HEK293T (cell line): ENCODE measurements around the gene EML6.

Experiments
- CTCF ChIA-PET: fragments of 350-600 bp; formaldehyde crosslinking; extraction: SDS; loops from one replicate; lab custom pipeline; 2021; ENCODE audit warnings: antibody characterized with exemption, inconsistent platforms; lab: Yijun Ruan, JAX
- POLR2A ChIA-PET: fragments of 350-600 bp; formaldehyde crosslinking; extraction: SDS; loops from one replicate; lab custom pipeline; 2020; ENCODE audit warnings: antibody characterized with exemption, inconsistent platforms; lab: Yijun Ruan, JAX
- DNase-seq: peaks from one replicate; pipeline ENCODE4 v3.0.0; 2012; ENCODE audit warnings: mixed read lengths; ENCODE audit errors: extremely low spot score
- ARNT ChIP-seq: fragments of 450-650 bp; IDR thresholded peaks from 2 replicates; pipeline ENCODE4 v1.6.1; 2017; ENCODE audit warnings: mild to moderate bottlenecking
- BHLHE40 ChIP-seq: fragments of 450-650 bp; IDR thresholded peaks from 2 replicates; pipeline ENCODE4 v1.6.1; 2016; ENCODE audit warnings: mild to moderate bottlenecking, moderate library complexity, borderline replicate concordance
- CTBP1 ChIP-seq: fragments of 450-650 bp; IDR thresholded peaks from 2 replicates; pipeline ENCODE4 v1.6.1; 2016; ENCODE audit warnings: borderline replicate concordance
- ELF4 ChIP-seq: fragments of 450-650 bp; IDR thresholded peaks from 2 replicates; pipeline ENCODE4 v1.6.1; 2017; ENCODE audit warnings: antibody characterized with exemption
- FOXA1 ChIP-seq: fragments of 450-650 bp; IDR thresholded peaks from 2 replicates; pipeline ENCODE4 v1.6.1; 2016; ENCODE audit warnings: mild to moderate bottlenecking
- FOXK2 ChIP-seq: fragments of 450-650 bp; IDR thresholded peaks from 2 replicates; pipeline ENCODE4 v1.6.1; 2016; ENCODE audit warnings: mild to moderate bottlenecking
- FOXM1 ChIP-seq: fragments of 450-650 bp; IDR thresholded peaks from 2 replicates; pipeline ENCODE4 v1.6.1; 2017; ENCODE audit warnings: mild to moderate bottlenecking, borderline replicate concordance
- HDGF ChIP-seq: fragments of 450-650 bp; IDR thresholded peaks from 2 replicates; pipeline ENCODE4 v1.6.1; 2017; ENCODE audit warnings: antibody characterized with exemption, borderline replicate concordance
- L3MBTL2 ChIP-seq: fragments of 450-650 bp; conservative IDR thresholded peaks from 2 replicates; pipeline ENCODE4 v1.6.1; 2016; ENCODE audit warnings: mild to moderate bottlenecking
- LEF1 ChIP-seq: fragments of 450-650 bp; IDR thresholded peaks from 2 replicates; pipeline ENCODE4 v1.6.1; 2017; ENCODE audit warnings: mild to moderate bottlenecking, borderline replicate concordance
- NFRKB ChIP-seq: fragments of 450-650 bp; IDR thresholded peaks from 2 replicates; pipeline ENCODE4 v1.6.1; 2016; ENCODE audit warnings: mild to moderate bottlenecking, moderate library complexity
- PKNOX1 ChIP-seq: fragments of 450-650 bp; IDR thresholded peaks from 2 replicates; pipeline ENCODE4 v1.6.1; 2016
- SP1 ChIP-seq: fragments of 450-650 bp; IDR thresholded peaks from 2 replicates; pipeline ENCODE4 v1.6.1; 2017
- SUZ12 ChIP-seq: fragments of 450-650 bp; IDR thresholded peaks from 2 replicates; pipeline ENCODE4 v1.6.1; 2016; ENCODE audit warnings: mild to moderate bottlenecking
- TARDBP ChIP-seq: fragments of 450-650 bp; IDR thresholded peaks from 2 replicates; pipeline ENCODE4 v1.6.1; 2016
- ZNF384 ChIP-seq: fragments of 450-650 bp; IDR thresholded peaks from 2 replicates; pipeline ENCODE4 v1.6.1; 2016

The EML6 gene

DNA sequence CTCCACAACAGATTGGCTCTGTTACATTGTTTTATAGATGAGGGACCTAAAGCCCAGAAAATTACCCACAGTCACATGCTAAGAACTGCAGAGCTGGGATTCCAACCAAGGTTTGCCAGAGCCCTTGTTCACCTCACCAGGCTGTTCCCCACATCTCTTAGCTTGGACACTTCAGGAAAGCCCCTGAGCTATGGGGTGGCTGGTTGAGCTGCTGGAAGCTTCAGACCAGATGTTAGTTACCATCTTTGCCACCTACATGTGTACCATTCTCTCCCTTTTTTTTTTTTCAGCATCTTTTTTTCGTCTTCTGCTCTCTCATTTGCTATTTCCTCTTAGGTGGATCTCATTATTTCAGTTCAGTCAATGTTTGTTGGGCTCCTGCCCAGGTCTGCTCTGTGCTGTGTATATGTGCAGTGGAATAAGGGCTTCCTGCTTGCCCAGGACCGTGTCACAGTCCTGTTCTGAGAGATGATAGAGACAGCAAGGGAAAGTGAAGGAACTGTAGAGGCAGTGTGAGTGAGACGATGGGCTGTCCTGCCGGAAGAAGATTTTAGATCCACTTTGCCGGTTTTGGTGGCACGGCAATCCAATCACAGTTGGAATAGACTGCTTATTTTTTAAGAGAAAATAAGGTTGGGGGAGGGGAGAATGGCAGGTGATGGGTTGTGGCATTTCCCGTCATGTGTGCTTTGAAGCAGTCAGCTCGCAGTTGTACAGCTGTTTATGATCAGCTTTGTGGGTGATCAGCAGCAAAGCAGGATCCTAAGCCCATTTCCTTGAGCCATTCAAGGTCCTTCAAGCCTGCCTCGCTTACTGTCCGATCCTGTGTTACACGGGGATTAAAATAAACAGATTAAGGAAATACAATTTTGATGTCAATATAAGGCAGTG, 174.2 kb downstream of the EML6 start:
- CTCF ChIA-PET: interaction anchor here (1.0 kb wide), 1 partner anchor 59 kb away, joined by 3 read pairs; no protein-coding TSS in a partner anchor
- TF ChIP-seq TARDBP: no peak
- TF ChIP-seq ELF4: no peak
- TF ChIP-seq PKNOX1: no peak
- TF ChIP-seq ARNT: no peak
- TF ChIP-seq L3MBTL2: no peak
- no peak for TF ChIP-seq HDGF
- no peak for TF ChIP-seq SP1
- no peak for TF ChIP-seq SUZ12
- no peak for TF ChIP-seq FOXA1
- TF ChIP-seq LEF1: no peak
- TF ChIP-seq FOXM1: no peak
- DNase-seq: no peak
- POLR2A ChIA-PET: no interaction called here

DNA sequence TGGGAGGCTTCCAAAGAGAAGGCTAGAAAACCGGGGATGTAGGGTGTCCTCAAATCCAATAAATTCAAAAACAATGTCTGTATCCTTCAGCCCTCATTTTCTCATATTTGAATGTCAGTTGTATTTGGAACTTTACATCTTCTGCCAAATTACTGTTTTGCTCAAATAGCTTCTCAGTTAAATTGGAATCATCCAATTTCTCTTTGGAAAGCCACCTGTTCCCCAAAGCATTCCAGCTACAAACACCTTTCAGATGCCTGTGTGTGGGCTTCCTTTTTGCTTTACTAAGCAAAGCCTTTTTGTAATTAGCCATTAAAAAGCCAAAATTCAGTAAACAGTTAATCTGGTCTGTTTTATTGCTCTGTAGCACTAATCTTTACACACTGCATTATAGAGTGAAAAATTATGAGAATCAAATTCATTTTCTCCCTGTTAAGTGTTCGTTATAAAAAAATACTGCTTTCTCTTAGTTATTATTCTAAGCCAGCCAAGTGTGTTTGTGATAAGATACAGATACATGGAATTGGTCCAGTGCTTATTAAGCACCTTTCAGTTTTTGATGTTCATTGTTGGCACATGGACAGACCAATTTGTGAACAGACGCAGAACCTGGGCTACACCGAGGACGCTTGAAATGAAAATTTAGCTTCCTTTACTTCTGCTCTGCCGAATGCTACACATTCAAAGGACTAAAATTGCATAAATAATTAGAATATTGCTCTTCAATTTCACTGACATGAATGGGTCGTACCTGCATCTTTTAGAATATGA, 175.2 kb downstream of the EML6 start:
- no peak for DNase-seq
- POLR2A ChIA-PET: no interaction called here
- TF ChIP-seq L3MBTL2 (no peak), LEF1 (no peak), FOXK2 (no peak)
- CTCF ChIA-PET: interaction anchor here (0.6 to 1.8 kb wide), 4 partner anchors 59 to 271 kb away, joined by 3 to 12 read pairs (median 4); no protein-coding TSS in a partner anchor

- ChIA-PET CTCF (interaction anchor here (0.5 to 1.8 kb wide), 12 partner anchors 12 to 792 kb away, joined by 3 to 12 read pairs (median 3); no protein-coding TSS in a partner anchor), POLR2A (interaction anchor here (0.7 kb wide), 1 partner anchor 149 kb away, joined by 3 read pairs; no protein-coding TSS in a partner anchor)
- TF ChIP-seq ELF4 (no peak), TARDBP (no peak), PKNOX1 (no peak), ARNT (no peak), ZNF384 (no peak), SP1 (no peak), FOXA1 (no peak), CTBP1 (no peak)
- DNase-seq: no peak
Observed at GRCh38 chr2:54899576-54900200, 176.2 kb downstream of the EML6 start.

GRCh38 chr2:54901224-54901986, 177.9 kb downstream of the EML6 start:
- CTCF ChIA-PET: no interaction called here

GRCh38 chr2:54902763-54903162, 179.3 kb downstream of the EML6 start:
- CTCF ChIA-PET: no interaction called here
- TF ChIP-seq FOXM1: no peak
- no peak for TF ChIP-seq HDGF
- TF ChIP-seq L3MBTL2: no peak
- no peak for TF ChIP-seq SP1
- TF ChIP-seq PKNOX1: no peak
- TF ChIP-seq FOXA1: no peak
- POLR2A ChIA-PET: no interaction called here
- DNase-seq: no peak

More at GRCh38 chr2:54901224-54901986, 177.9 kb downstream of the EML6 start:
- POLR2A ChIA-PET: no interaction called here
- DNase-seq: no peak
- TF ChIP-seq ZNF384: no peak
- TF ChIP-seq SP1: no peak
- TF ChIP-seq LEF1: no peak
- no peak for TF ChIP-seq FOXA1
- TF ChIP-seq L3MBTL2: no peak
- no peak for TF ChIP-seq HDGF
- no peak for TF ChIP-seq PKNOX1
- no peak for TF ChIP-seq NFRKB
- no peak for TF ChIP-seq SUZ12
- TF ChIP-seq CTBP1: no peak
- no peak for TF ChIP-seq ELF4
- no peak for TF ChIP-seq FOXM1
- TF ChIP-seq FOXK2: no peak
- no peak for TF ChIP-seq ARNT
- no peak for TF ChIP-seq BHLHE40
- no peak for TF ChIP-seq TARDBP
